Cardiac fibroblast (primary cell): ENCODE results near the gene KAZN.

Experiments
- DNase-seq, 2 donors: peaks; one replicate each; pipeline versions ENCODE4 v3.0.0 to v3.0.0-alpha.2; 2010; ENCODE audit warnings: low read depth in 2 of 2
- H3K4me3 ChIP-seq, 2 donors: replicated peaks in 1 of 2; 1 replicate in 1 of 2; 2 replicates in 1 of 2; pipeline ENCODE4 v1.5.1; 2011; ENCODE audit warnings: low read depth in 2 of 2, low read length in 2 of 2, mild to moderate bottlenecking in 2 of 2, moderate library complexity in 1 of 2
- CTCF ChIP-seq: IDR thresholded peaks from one replicate; pipeline ENCODE4 v1.5.1; 2011; ENCODE audit warnings: low read depth, mild to moderate bottlenecking, low read length, inconsistent platforms

KAZN gene

GRCh38 chr1:14948112-14948652 is 349.7 kb downstream of the KAZN start:
- DNase-seq, result no peak
- TF ChIP-seq CTCF, result no peak
- no peak overlapping the region for H3K4me3 ChIP-seq

- DNase-seq, result no peak
- TF ChIP-seq CTCF, result no peak
- no peak overlapping the region for H3K4me3 ChIP-seq
These were observed 350.9 kb downstream of the KAZN start for GRCh38 chr1:14949270-14949835.

GRCh38 chr1:14949836-14950713 is 351.6 kb downstream of the KAZN start:
- no peak for TF ChIP-seq CTCF
- H3K4me3 ChIP-seq, result no peak overlapping the region
- no peak for DNase-seq

GRCh38 chr1:14951766-14952165 is 353.3 kb downstream of the KAZN start:
- no peak for DNase-seq
- no peak overlapping the region for H3K4me3 ChIP-seq
- no peak for TF ChIP-seq CTCF

GRCh38 chr1:14952626-14953314 is 354.3 kb downstream of the KAZN start:
- H3K4me3 ChIP-seq, result no peak overlapping the region
- TF ChIP-seq CTCF, result no peak
- DNase-seq, result no peak

- peak in 1 of 2 donors; percentile 56 for DNase-seq
- TF ChIP-seq CTCF, result no peak
These were observed 355.7 kb downstream of the KAZN start for GRCh38 chr1:14954210-14954609.

More at GRCh38 chr1:14954210-14954609, 355.7 kb downstream of the KAZN start:
- no peak overlapping the region for H3K4me3 ChIP-seq
